ENCODE measurements around the gene CD82.

CD82 gene

DNA sequence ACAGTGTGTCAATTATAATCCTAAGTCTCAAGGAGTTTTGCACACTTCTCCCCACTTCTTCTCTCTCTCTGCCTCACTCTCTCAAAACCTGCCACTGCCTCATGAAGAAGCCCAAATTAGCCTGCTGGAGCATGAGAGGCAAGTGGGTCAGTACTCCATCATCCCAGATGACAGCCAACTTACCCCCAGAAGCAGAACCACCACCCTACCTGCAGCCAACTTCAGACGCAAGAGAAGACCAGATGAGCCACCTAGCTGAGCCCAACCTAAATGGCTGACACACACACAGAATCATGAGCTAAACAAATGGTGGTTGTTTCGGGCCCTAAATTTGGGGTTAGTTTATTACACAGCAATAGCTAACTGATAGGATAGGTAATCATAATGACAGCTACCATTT is 61.2 kb downstream of the CD82 start:
- TF ChIP-seq, protein P1, sequence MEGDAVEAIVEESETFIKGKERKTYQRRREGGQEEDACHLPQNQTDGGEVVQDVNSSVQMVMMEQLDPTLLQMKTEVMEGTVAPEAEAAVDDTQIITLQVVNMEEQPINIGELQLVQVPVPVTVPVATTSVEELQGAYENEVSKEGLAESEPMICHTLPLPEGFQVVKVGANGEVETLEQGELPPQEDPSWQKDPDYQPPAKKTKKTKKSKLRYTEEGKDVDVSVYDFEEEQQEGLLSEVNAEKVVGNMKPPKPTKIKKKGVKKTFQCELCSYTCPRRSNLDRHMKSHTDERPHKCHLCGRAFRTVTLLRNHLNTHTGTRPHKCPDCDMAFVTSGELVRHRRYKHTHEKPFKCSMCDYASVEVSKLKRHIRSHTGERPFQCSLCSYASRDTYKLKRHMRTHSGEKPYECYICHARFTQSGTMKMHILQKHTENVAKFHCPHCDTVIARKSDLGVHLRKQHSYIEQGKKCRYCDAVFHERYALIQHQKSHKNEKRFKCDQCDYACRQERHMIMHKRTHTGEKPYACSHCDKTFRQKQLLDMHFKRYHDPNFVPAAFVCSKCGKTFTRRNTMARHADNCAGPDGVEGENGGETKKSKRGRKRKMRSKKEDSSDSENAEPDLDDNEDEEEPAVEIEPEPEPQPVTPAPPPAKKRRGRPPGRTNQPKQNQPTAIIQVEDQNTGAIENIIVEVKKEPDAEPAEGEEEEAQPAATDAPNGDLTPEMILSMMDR (IDR thresholded peaks at IDR 0.05; ENCODE audit: low read depth, low read length), result no peak
- no peak for DNase-seq (ENCODE audit: extremely low read depth, low read depth)

DNA sequence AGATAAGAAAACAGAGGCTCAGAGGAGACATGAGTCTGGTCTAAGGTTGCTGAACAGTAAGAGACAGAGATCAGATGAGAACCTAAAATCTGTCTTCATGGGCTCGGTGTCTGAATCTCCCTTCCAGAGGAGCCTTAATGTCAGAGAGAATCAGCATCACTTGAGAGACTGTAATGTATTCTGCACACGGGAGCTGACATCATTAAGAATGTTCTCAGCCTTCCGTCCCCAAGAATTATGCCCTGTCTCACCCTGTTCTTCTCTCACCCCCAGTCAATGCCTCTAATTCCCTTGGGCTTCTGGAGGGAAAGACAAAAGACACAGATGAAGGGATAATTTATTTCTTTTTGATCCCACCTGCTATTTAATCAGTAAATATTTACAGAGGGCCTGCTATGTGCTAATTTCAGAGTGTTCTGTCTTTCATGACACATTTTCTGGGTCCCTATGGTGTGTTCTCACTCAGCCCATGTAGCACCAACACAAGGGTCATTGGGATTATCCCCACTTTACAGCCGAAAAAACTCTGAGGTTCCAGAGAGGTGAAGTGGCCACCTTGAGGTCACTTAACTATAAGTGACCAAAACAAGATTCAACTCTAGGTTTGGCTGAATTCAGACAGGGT is 61.8 kb downstream of the CD82 start:
- TF ChIP-seq, protein P1 (IDR thresholded peaks at IDR 0.05; ENCODE audit: low read depth, low read length), result no peak
- no peak for DNase-seq (ENCODE audit: extremely low read depth, low read depth)

DNA sequence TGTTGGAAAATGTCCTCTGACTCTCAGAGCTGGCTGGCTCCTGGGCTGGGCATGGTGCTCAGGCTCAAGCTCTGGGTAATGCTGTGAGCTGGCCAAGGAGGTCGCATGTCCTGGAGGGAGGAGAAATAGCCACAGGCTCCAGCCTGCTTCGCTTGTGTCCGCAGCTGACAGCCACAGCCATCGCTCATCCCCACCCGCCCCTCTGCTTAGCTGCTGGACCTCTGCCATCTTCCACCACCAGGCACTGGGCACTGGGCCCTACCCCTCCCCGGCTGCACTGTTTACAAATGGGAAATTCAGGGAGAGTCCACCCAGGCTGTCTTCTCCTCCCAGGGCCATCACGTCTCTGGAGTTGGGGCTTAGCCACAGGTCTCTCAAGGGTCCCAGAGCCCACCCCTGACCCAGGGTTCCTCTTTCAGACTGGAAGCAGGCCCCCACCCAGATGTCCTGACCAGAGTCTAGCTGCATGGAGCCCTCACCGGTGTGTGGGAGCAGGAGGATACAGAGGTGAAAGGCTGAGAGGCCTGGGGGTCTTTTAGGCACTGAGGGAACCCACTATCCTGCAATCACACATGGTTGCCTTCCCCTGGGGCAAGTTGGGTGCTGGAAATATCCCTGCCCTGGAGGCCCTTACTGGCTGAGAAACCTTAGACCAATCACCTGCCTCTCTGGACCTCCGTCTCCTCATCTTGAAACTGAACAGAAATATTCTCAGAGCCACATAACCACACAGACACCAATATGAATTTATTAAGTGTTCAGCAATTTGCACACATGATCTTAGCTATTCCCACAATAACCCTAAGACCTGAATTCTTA is 62.7 kb downstream of the CD82 start:
- TF ChIP-seq, protein P1 (IDR thresholded peaks at IDR 0.05; ENCODE audit: low read depth, low read length), result no peak
- peak; percentile 8 for DNase-seq (ENCODE audit: extremely low read depth, low read depth)

DNA sequence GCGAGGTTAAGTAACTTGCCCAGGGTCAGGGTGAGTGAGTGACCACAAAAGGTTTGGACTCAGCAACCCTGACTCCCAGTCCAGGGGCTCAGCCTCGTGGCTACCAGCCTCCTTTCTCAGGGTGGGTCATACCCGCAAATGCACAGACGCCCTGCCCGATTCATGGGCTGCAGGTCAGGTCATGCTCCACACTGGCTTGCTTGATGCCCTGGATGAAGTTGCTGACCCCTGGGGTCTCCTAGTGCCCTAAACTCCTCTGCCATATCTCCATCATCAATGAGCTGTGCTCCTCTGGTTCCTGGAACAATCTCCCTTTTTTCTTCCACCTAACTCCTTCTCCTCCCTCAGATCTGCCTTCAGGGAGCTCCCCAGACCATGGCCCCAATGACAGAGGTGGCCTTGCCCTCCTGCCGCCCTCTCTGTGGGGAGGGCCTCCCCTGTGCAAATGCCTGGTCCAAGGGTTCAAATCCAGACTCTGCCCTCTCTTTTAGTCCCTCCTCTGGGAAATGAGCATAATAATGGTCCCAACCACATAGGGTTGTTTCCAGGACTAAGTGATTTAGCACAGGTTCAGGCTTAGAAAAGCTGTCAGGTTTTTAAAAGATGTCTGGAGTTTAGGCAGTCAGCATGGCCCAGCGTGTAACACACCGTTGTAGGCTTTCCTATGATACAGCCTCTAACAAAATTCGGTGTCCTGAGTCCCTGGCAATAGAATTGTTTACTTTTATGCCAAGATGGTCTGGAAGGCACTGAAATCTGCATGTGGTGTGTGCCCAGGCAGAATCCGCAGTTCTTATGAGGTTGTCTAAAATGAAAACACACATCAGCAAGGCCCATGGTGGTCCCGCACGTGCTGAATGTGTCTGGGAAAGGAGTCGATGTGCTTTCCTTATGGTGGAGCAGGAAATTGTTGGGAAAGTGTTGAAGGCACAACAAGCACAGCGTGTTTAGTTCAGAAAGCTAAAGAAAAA is 63.6 kb downstream of the CD82 start:
- DNase-seq (ENCODE audit: extremely low read depth, low read depth), result no peak
- TF ChIP-seq, protein P1 (IDR thresholded peaks at IDR 0.05; ENCODE audit: low read depth, low read length), result no peak

DNA sequence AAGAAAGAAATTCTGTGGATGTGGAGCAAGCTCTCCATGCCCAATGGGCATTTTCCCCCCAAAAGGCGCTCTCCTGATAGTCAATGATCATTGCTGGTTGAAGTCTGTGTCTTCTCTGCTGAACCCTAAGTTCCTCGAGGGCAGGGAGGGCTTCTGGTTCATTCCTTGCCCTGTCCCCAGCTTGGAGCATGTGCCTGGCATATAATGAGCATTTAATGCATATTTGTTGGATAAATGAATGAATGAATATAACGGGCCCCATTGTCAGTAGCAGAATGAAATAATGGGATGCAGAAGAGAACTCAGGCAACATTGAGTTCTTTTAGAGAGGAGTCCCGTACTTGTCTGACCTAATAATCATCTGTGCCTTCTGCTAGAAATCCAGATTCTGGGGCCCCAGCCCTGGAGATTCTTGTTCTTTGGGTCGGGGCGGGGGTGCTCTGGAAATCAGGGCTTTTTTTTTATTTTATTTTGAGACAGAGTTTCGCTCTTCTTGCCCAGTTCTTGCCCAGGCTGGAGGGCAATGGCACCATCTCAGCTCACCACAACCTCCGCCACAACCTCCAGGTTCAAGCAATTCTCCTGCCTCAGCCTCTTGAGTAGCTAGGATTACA is 64.4 kb downstream of the CD82 start:
- TF ChIP-seq, protein P1 (IDR thresholded peaks at IDR 0.05; ENCODE audit: low read depth, low read length), result no peak
- no peak for DNase-seq (ENCODE audit: extremely low read depth, low read depth)

DNA sequence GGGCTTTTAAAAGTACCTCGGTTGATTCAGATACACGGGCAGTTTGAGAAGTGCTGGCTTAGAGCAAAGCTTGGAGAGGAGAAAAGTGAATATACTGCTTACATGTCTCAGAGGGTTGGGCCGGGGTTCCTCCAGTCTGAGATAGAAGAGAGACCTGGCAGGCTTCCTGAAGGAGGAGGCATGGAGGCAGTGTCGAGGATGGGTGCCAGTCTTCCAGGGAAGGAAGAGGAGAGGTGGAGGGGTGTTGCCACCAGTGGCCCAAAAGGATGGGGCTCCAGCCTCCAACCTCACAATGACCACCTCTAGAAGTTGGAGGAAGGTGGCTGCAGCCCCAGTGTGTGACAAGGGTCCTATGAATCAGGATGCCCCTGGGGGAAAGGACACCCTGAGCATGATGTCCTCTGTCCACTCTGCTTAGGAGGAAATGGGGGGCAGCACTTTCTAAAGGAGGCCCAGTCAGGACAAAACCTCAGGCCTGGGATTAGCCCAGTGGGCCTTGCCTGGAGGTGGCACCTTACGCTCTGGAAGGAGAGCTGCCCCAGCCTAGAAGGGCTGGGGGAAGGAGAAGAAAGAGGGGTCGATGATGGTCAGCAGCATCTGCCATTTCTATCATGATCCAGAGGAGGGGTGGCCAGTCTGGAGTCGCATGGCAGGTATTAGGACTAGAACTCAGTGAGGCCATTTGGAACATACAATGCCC is 65.2 kb downstream of the CD82 start:
- TF ChIP-seq, protein P1 (IDR thresholded peaks at IDR 0.05; ENCODE audit: low read depth, low read length), result no peak
- DNase-seq (ENCODE audit: extremely low read depth, low read depth), result no peak
